Type B pancreatic cell (in vitro differentiated cells): ENCODE results near the gene SCAMP2. TPM values are rescaled to one million over a fixed set of nuclear protein-coding genes. Genes with fewer than 3 reads are reported as not detected.

Experiments used
- DNase-seq: peaks from one replicate; pipeline ENCODE4 v3.0.0; 2021; ENCODE audit warnings: mixed read lengths; ENCODE audit not compliant: unreplicated experiment; ENCODE audit errors: extremely low spot score
- H3K27ac Mint-ChIP-seq: 2 replicates; pipeline ENCODE4 v1.8.0; 2021; ENCODE audit warnings: mild to moderate bottlenecking, mixed read lengths
- H3K27me3 Mint-ChIP-seq: 2 replicates; pipeline ENCODE4 v1.8.0; 2021; ENCODE audit warnings: mixed read lengths
- H3K36me3 Mint-ChIP-seq: 2 replicates; pipeline ENCODE4 v1.8.0; 2021; ENCODE audit warnings: mixed read lengths
- H3K4me1 Mint-ChIP-seq: one replicate; pipeline ENCODE4 v1.8.0; 2021; ENCODE audit warnings: mixed read lengths; ENCODE audit not compliant: unreplicated experiment
- H3K4me3 Mint-ChIP-seq: 2 replicates; pipeline ENCODE4 v1.8.0; 2021; ENCODE audit warnings: mild to moderate bottlenecking, mixed read lengths
- H3K9me3 Mint-ChIP-seq: 2 replicates; pipeline ENCODE4 v1.8.0; 2021; ENCODE audit warnings: mixed read lengths
- total RNA-seq: library from RNA; stranded (reverse); gene quantifications from 2 replicates; pipeline ENCODE4 v1.2.1, GENCODE V29; 2021; ENCODE audit warnings: low replicate concordance
- TF ChIP-seq, protein P1 (sequence below): fragments of 200-600 bp; sonication (generic); conservative IDR thresholded peaks from 2 replicates; pipeline ENCODE4 v1.5.0; 2021; ENCODE audit warnings: antibody characterized with exemption, mild to moderate bottlenecking

The SCAMP2 gene
- total RNA-seq, 1 donor from 2014 or later, result 58.0 TPM

DNA sequence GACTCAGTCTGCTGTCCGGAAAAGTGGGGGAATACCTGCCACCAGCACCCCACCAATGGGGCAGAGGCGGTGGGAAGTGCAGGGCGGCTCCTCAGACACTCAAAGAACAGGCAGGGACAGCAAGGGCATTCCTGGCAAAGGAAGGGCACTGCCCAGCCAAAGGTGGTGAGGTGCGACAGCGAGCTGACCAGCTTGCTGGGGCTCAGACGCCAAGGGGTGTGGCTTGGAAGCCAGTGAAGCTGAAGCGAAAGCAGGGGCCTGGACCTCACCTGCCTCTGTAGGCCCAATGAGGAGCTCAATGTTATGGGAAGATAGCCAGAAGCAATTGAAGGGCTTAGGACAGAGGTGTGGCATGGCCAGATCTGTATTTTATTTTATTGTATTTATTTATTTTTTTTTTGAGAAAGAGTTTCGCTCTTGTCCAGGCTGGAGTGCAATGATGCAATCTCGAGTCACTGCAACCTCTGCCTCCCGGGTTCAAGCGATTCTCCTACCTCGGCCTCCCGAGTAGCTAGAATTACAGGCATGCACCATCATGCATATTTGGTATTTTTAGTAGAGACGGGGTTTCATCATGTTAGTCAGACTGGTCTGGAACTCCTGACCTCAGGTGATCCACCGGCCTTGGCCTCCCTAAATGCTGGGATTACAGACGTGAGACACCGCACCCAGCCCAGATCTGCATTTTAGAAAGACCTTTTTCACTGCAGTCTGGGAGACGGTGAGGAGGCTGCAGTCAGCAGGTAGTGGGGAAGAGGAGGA lies 64.9 kb downstream of the SCAMP2 start:
- no peak for DNase-seq
- TF ChIP-seq, protein P1, sequence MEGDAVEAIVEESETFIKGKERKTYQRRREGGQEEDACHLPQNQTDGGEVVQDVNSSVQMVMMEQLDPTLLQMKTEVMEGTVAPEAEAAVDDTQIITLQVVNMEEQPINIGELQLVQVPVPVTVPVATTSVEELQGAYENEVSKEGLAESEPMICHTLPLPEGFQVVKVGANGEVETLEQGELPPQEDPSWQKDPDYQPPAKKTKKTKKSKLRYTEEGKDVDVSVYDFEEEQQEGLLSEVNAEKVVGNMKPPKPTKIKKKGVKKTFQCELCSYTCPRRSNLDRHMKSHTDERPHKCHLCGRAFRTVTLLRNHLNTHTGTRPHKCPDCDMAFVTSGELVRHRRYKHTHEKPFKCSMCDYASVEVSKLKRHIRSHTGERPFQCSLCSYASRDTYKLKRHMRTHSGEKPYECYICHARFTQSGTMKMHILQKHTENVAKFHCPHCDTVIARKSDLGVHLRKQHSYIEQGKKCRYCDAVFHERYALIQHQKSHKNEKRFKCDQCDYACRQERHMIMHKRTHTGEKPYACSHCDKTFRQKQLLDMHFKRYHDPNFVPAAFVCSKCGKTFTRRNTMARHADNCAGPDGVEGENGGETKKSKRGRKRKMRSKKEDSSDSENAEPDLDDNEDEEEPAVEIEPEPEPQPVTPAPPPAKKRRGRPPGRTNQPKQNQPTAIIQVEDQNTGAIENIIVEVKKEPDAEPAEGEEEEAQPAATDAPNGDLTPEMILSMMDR, result no peak
- no peaks in the 10 kb centered on the region for H3K9me3 Mint-ChIP-seq
- H3K4me1 Mint-ChIP-seq, result no peaks in the 10 kb centered on the region
- peaks cover 10% of the 10 kb centered on the region for H3K36me3 Mint-ChIP-seq
- no peak overlapping the region for H3K27ac Mint-ChIP-seq
- no peaks in the 10 kb centered on the region for H3K27me3 Mint-ChIP-seq
- no peak overlapping the region for H3K4me3 Mint-ChIP-seq

DNA sequence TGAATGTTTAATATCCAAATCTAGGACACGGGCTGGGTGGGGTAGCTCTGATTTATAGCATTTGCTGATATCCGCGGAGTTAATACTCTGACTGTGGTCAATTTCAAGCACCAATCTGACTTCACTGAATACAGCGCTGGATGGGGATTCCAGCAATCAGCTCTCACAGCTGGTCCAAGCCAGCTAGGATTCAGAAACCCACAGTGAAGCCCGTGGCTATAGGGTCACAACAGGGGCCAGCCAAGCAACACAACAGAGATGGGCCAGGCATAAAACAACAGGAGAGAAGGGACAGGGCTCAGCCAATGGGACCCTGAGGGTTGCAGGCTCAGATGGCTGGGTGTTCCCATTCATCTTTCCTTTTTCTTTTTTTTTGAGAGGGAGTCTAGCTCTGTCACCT lies 65.9 kb downstream of the SCAMP2 start:
- Mint-ChIP-seq H3K27me3 (no peaks in the 10 kb centered on the region), H3K27ac (no peak overlapping the region), H3K4me1 (no peaks in the 10 kb centered on the region), H3K36me3 (peaks cover 10% of the 10 kb centered on the region), H3K4me3 (no peak overlapping the region), H3K9me3 (no peaks in the 10 kb centered on the region)
- TF ChIP-seq, protein P1, result no peak
- no peak for DNase-seq

DNA sequence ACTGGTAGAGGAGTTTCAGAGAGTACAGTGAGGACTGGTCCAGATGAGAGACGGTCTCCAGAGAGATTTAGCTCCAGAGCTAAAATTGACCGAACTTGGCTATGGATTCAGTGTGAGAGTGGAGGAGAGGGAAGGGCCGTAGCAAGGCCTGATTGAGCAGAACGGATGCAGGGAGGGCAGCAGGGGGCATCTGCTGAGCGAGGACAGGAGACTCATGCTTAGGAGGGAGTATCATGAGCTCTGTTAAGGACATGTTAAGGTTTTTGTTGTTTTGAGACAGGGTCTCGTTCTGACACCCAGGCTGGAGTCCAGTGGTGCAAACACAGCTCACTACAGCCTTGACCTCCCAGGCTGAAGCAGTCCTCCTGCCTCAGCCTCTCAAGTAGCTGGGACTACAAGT lies 68.2 kb downstream of the SCAMP2 start:
- DNase-seq, result no peak
- peaks cover 10% of the 10 kb centered on the region for H3K36me3 Mint-ChIP-seq
- TF ChIP-seq, protein P1, result no peak
- no peaks in the 10 kb centered on the region for H3K4me1 Mint-ChIP-seq
- H3K27me3 Mint-ChIP-seq, result no peaks in the 10 kb centered on the region
- H3K4me3 Mint-ChIP-seq, result no peak overlapping the region
- H3K9me3 Mint-ChIP-seq, result no peaks in the 10 kb centered on the region
- H3K27ac Mint-ChIP-seq, result no peak overlapping the region

DNA sequence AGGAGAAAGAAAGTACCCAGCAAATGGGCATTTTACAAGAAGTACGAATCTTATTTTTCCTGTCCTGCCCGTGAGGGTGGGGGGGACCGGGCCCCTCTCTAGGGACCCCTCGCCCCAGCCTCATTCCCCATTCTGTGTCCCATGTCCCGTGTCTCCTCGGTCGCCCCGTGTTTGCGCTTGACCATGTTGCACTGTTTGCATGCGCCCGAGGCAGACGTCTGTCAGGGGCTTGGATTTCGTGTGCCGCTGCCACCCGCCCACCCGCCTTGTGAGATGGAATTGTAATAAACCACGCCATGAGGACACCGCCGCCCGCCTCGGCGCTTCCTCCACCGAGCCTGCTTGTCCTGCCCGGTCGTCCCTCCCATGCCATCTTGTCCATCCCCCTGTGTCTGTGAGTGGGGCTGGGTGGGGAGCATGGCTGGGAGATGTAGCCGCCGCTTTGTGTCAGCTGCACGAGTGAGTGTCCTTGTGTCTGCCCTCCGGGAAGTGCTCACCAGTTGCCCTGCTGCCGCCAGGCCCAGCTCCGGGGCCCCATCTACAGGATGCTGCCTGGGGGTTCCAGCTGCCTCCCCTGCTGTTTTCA lies 70.2 kb downstream of the SCAMP2 start:
- no peaks in the 10 kb centered on the region for H3K27me3 Mint-ChIP-seq
- H3K4me3 Mint-ChIP-seq, result no peak overlapping the region
- DNase-seq, result no peak
- H3K27ac Mint-ChIP-seq, result no peak overlapping the region
- TF ChIP-seq, protein P1, result no peak
- H3K4me1 Mint-ChIP-seq, result no peaks in the 10 kb centered on the region
- peaks cover 10% of the 10 kb centered on the region for H3K36me3 Mint-ChIP-seq
- H3K9me3 Mint-ChIP-seq, result no peaks in the 10 kb centered on the region

DNA sequence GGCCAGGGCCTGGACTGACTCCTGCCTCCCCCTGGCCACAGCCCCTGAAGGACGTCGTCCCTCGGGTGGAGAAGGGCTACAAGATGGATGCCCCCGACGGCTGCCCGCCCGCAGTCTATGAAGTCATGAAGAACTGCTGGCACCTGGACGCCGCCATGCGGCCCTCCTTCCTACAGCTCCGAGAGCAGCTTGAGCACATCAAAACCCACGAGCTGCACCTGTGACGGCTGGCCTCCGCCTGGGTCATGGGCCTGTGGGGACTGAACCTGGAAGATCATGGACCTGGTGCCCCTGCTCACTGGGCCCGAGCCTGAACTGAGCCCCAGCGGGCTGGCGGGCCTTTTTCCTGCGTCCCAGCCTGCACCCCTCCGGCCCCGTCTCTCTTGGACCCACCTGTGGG lies 70.9 kb downstream of the SCAMP2 start:
- Mint-ChIP-seq H3K4me3 (no peak overlapping the region), H3K36me3 (peaks cover 10% of the 10 kb centered on the region), H3K4me1 (no peaks in the 10 kb centered on the region), H3K27ac (no peak overlapping the region), H3K27me3 (no peaks in the 10 kb centered on the region), H3K9me3 (no peaks in the 10 kb centered on the region)
- no peak for DNase-seq
- TF ChIP-seq, protein P1, result no peak
